ENCODE results near the gene ARMC9.

DNA sequence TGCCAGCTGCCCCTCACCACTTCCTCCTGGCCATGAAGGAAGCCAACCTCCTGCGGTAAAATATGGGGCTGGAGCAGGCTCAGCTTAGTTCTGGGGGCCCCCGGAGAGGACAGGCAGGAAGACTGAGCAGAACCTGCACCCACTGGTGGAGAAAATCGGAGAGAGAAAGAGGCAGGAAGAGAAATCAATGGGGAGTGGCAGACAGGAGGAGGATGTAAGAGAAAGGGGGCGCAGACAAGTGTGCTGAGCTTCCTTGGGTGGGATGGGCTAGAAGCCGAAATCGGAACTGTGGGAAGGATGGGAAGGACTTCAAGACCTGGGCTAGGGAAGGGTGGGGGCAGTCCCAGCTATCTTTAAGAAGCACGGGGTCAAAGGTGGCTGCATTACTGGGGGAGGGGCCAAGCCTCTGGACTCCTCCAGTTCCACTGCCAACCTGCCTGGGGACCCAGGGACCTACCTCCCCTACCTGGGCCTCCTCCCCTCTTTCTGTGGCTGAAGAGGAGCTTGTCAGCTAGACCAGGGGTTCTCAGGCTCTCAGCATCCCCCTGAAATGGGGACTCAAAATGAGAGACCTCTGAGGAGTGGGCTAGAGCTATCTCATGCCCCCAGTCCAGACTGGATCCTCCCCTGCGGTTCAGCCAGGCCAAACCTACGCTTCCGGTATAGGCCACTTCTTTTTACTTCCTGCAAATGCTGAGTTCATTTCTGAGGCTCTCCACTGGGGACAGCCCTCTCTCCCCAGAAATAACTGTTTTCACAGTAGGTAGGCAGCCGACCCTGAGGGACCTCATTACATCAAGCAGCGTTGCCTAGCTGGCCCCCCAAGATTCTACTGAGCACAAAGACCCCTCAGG, 163.5 kb downstream of the ARMC9 start:
- TF ChIP-seq, protein P1, sequence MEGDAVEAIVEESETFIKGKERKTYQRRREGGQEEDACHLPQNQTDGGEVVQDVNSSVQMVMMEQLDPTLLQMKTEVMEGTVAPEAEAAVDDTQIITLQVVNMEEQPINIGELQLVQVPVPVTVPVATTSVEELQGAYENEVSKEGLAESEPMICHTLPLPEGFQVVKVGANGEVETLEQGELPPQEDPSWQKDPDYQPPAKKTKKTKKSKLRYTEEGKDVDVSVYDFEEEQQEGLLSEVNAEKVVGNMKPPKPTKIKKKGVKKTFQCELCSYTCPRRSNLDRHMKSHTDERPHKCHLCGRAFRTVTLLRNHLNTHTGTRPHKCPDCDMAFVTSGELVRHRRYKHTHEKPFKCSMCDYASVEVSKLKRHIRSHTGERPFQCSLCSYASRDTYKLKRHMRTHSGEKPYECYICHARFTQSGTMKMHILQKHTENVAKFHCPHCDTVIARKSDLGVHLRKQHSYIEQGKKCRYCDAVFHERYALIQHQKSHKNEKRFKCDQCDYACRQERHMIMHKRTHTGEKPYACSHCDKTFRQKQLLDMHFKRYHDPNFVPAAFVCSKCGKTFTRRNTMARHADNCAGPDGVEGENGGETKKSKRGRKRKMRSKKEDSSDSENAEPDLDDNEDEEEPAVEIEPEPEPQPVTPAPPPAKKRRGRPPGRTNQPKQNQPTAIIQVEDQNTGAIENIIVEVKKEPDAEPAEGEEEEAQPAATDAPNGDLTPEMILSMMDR (IDR thresholded peaks at IDR 0.05), result no peak
- no peak for TF ChIP-seq POLR2A (IDR thresholded peaks at IDR 0.05)

All from testis (tissue), 2 donors.